HCT116 (cell line): ENCODE results near the gene SEMA7A. TPM values are rescaled to one million over a fixed set of nuclear protein-coding genes. Genes with fewer than 3 reads are reported as not detected.
A peak's percentile ranks its signal among the peaks of the same experiment; 100 is the strongest.

Source experiments
- ATAC-seq: fragments of 200-7000 bp; cut with Tn5 transposase; 2 replicates; pipeline ENCODE4 v1.9.1; 2020; ENCODE audit warnings: mild to moderate bottlenecking, moderate library complexity
- BruUV-seq: library from RNA; stranded (reverse); fragments of 400-500 nt; replicated peaks from 2 replicates; lab custom pipeline; 2021; lab: Mats Ljungman, UMichigan
- CTCF ChIA-PET: fragments of 300-600 bp; sonication (Branson Sonifier 250); formaldehyde crosslinking; loops from one replicate; lab custom pipeline; 2021; ENCODE audit warnings: antibody characterized with exemption; lab: Charles Lee
- POLR2A ChIA-PET: fragments of 300-600, 350-600 bp; sonication (Branson Sonifier 250); formaldehyde crosslinking; loops from one replicate; lab custom pipeline; 2021; ENCODE audit warnings: antibody characterized with exemption; lab: Charles Lee
- RAD21 ChIA-PET, 2 experiments: fragments of 300-600 bp; sonication (Branson Sonifier 250); formaldehyde crosslinking; loops; one replicate each; lab custom pipeline; 2023; ENCODE audit warnings: low total read pairs in 2 of 2; ENCODE audit not compliant: uncharacterized antibody in 2 of 2, unreplicated experiment in 2 of 2, low non-redundant PET in 1 of 2; lab: Charles Lee
- DNase-seq: peaks from one replicate; pipeline ENCODE4 v3.0.0-alpha.2; 2010; ENCODE audit warnings: low read depth, low spot score
- H2AFZ ChIP-seq: fragments of 200-600 bp; shearing (Covaris generic), sonication (generic); 2 replicates; pipeline ENCODE4 v1.6.1; 2017; ENCODE audit warnings: low read depth, mixed run types, mixed read lengths, antibody characterized with exemption, low read length; ENCODE audit not compliant: poor library complexity, severe bottlenecking
- H3K27ac ChIP-seq: 2 replicates; pipeline ENCODE4 v1.5.1; 2012; ENCODE audit warnings: low read depth, low read length
- H3K27me3 ChIP-seq: fragments of 200-600 bp; sonication (generic); 2 replicates; pipeline ENCODE4 v1.6.1; 2016; ENCODE audit warnings: mixed run types, low read length, mixed read lengths; ENCODE audit not compliant: insufficient read depth
- H3K36me3 ChIP-seq, 2 experiments: fragments of 200-500 bp in 1 of 2; fragments of 200-600 bp in 1 of 2; sonication (Bioruptor generic) in 1 of 2; sonication (generic) in 1 of 2; 2 replicates each; pipeline versions ENCODE4 v1.5.1 to v1.6.1; 2014 to 2016; ENCODE audit warnings: low read length in 2 of 2, inconsistent platforms in 1 of 2, mixed read lengths in 1 of 2, mixed run types in 1 of 2; ENCODE audit not compliant: insufficient read depth in 2 of 2, control insufficient read depth in 1 of 2
- H3K4me1 ChIP-seq, 2 experiments: fragments of 200-600 bp in 1 of 2; sonication (generic) in 1 of 2; 2 replicates each; pipeline versions ENCODE4 v1.5.1 to v1.6.1; 2012 to 2017; ENCODE audit warnings: low read length in 2 of 2, inconsistent platforms in 1 of 2, mild to moderate bottlenecking in 1 of 2, mixed read lengths in 1 of 2, mixed run types in 1 of 2, moderate library complexity in 1 of 2; ENCODE audit not compliant: insufficient read depth in 2 of 2, control insufficient read depth in 1 of 2
- H3K4me2 ChIP-seq: fragments of 200-600 bp; sonication (generic); 2 replicates; pipeline ENCODE4 v1.6.1; 2017; ENCODE audit warnings: mixed run types, low read length, mixed read lengths
- H3K4me3 ChIP-seq, 2 experiments: fragments of 200-600 bp in 1 of 2; sonication (generic) in 1 of 2; replicated peaks in 1 of 2; 2 replicates each; pipeline ENCODE4 v1.5.1; 2011 to 2016; ENCODE audit warnings: low read length in 2 of 2, control low read depth in 1 of 2, low read depth in 1 of 2, mild to moderate bottlenecking in 1 of 2, mixed read lengths in 1 of 2, mixed run types in 1 of 2
- H3K79me2 ChIP-seq: fragments of 200-600 bp; sonication (generic); 2 replicates; pipeline ENCODE4 v1.6.1; 2017; ENCODE audit warnings: mild to moderate bottlenecking, mixed run types, low read length, moderate library complexity, mixed read lengths; ENCODE audit not compliant: insufficient read depth
- H3K9ac ChIP-seq: fragments of 200-600 bp; sonication (generic); 2 replicates; pipeline ENCODE4 v1.6.1; 2016; ENCODE audit warnings: low read length, mixed read lengths
- H3K9me2 ChIP-seq: fragments of 200-600 bp; sonication (generic), shearing (Covaris generic); 2 replicates; pipeline ENCODE4 v1.6.1; 2017; ENCODE audit warnings: mixed run types, mild to moderate bottlenecking, moderate library complexity; ENCODE audit not compliant: insufficient read depth
- H3K9me3 ChIP-seq, 2 experiments: fragments of 200-500 bp in 1 of 2; fragments of 200-600 bp in 1 of 2; sonication (Bioruptor generic) in 1 of 2; sonication (generic) in 1 of 2; 2 replicates each; pipeline ENCODE4 v1.6.1; 2014 to 2017; ENCODE audit warnings: low read length in 2 of 2, mixed read lengths in 2 of 2, inconsistent platforms in 1 of 2, low read depth in 1 of 2, mild to moderate bottlenecking in 1 of 2, mixed run types in 1 of 2, moderate library complexity in 1 of 2; ENCODE audit not compliant: control insufficient read depth in 1 of 2, insufficient read depth in 1 of 2
- H4K20me1 ChIP-seq: fragments of 200-600 bp; sonication (generic), shearing (Covaris generic); 2 replicates; pipeline ENCODE4 v1.6.1; 2017; ENCODE audit warnings: mixed run types, mild to moderate bottlenecking, moderate library complexity; ENCODE audit not compliant: insufficient read depth
- CBX3 ChIP-seq: IDR thresholded peaks from 2 replicates; pipeline ENCODE4 v1.6.1; 2012; ENCODE audit warnings: low read depth
- CEBPB ChIP-seq: IDR thresholded peaks from 2 replicates; pipeline ENCODE4 v1.6.1; 2012; ENCODE audit warnings: low read depth
- EZH2 ChIP-seq: fragments of 200-600 bp; sonication (generic); IDR thresholded peaks from 2 replicates; pipeline ENCODE4 v1.6.1; 2017; ENCODE audit warnings: antibody characterized with exemption, mixed run types
- EZH2phosphoT487 ChIP-seq: fragments of 200-600 bp; IDR thresholded peaks from 2 replicates; pipeline ENCODE4 v1.6.1; 2018; ENCODE audit warnings: antibody characterized with exemption, borderline replicate concordance
- FOSL1 ChIP-seq: IDR thresholded peaks from 2 replicates; pipeline ENCODE4 v1.6.1; 2012; ENCODE audit warnings: low read depth
- JUND ChIP-seq: IDR thresholded peaks from 2 replicates; pipeline ENCODE4 v1.6.1; 2012
- POLR2A ChIP-seq: IDR thresholded peaks from 2 replicates; pipeline ENCODE4 v1.7.0; 2011; ENCODE audit warnings: borderline replicate concordance; ENCODE audit not compliant: insufficient read depth, insufficient read length; ENCODE audit errors: extremely low read depth
- POLR2AphosphoS5 ChIP-seq: IDR thresholded peaks from 2 replicates; pipeline ENCODE4 v1.6.1; 2011; ENCODE audit warnings: mild to moderate bottlenecking, low read depth, low read length, moderate library complexity
- RAD21 ChIP-seq: IDR thresholded peaks from 2 replicates; pipeline ENCODE4 v1.6.1; 2012; ENCODE audit warnings: low read depth, mild to moderate bottlenecking
- SIN3A ChIP-seq: IDR thresholded peaks from 2 replicates; pipeline ENCODE4 v1.6.1; 2012; ENCODE audit warnings: low read depth
- SP1 ChIP-seq: IDR thresholded peaks from 2 replicates; pipeline ENCODE4 v1.6.1; 2012; ENCODE audit warnings: low read depth
- TCF7L2 ChIP-seq: IDR thresholded peaks from 2 replicates; pipeline ENCODE4 v1.7.0; 2011; ENCODE audit warnings: borderline replicate concordance, inconsistent platforms; ENCODE audit not compliant: insufficient read depth, insufficient read length; ENCODE audit errors: extremely low read depth
- YY1 ChIP-seq: IDR thresholded peaks from 2 replicates; pipeline ENCODE4 v1.6.1; 2011; ENCODE audit warnings: low read length, low read depth, moderate library complexity, mild to moderate bottlenecking; ENCODE audit not compliant: insufficient replicate concordance; ENCODE audit errors: extremely low read depth
- ZBTB33 ChIP-seq: IDR thresholded peaks from 2 replicates; pipeline ENCODE4 v1.6.1; 2011; ENCODE audit warnings: mild to moderate bottlenecking, low read length, moderate library complexity; ENCODE audit not compliant: insufficient replicate concordance; ENCODE audit errors: extremely low read depth
- ZFX ChIP-seq: fragments of 450-650 bp; IDR thresholded peaks from 2 replicates; pipeline ENCODE4 v1.6.1; 2017
- intact Hi-C: fragments of 100-400 bp; cut with micrococcal nuclease; formaldehyde crosslinking; loops from 2 replicates; pipeline ENCODE4 v1.10.0; 2022
- total RNA-seq: library from RNA; stranded (reverse); gene quantifications from one replicate; pipeline ENCODE4 v1.2.1, GENCODE V29; 2021; ENCODE audit not compliant: unreplicated experiment
- TF ChIP-seq, protein P1 (sequence below): IDR thresholded peaks from 2 replicates; pipeline ENCODE4 v1.6.1; 2012; ENCODE audit warnings: low read depth
- TF ChIP-seq, protein P2 (sequence below): IDR thresholded peaks from 2 replicates; pipeline ENCODE4 v1.6.1; 2012

The SEMA7A gene
- total RNA-seq, 1 experiment from 2014 or later: 13.8 TPM

DNA sequence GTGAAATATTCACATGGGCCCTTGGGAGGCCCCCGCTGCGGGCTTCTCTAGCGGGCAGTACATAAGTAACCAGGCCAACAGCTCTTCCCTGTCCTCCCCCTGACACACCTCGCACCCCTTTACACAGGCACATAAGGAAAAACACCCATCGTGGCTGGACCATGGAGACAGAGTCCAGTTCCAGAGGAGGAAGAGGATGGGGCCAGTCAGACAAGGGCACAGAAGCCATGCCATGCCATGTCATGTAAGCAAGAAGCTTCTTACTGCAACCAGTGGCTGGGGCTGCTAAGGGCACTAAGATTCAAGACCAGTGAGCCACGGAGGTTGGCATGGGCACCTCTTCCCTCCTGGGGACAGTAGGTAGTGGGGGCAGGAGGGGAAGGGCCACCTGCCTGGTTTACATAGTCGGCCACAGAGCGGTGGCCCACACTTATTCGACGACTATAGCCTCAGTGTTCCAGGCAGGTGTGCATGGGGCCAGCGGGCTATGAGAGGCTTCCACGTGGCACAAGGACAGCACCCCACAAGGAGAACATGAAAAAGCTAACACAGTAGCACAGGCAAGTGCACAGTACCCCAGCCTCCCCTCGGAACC, 60.6 kb downstream of the SEMA7A start:
- DNase-seq (no peak), ATAC-seq (peak; percentile 2; the same call in 1 of the 2 replicates)
- Histone ChIP-seq H3K9ac (peak overlapping the region; percentile 39; the same call in 1 of the 2 replicates), H3K27ac (peak overlapping the region; percentile 57; the same call in 1 of the 2 replicates), H3K4me3 (peak overlapping the region in 1 of 2 experiments; percentile 56; a peak in 2 of 4 replicates), H2AFZ (no peak overlapping the region), H3K36me3 (no peaks in the 10 kb centered on the region), H3K9me3 (no peaks in the 10 kb centered on the region), H4K20me1 (no peaks in the 10 kb centered on the region), H3K27me3 (peaks cover 14% of the 10 kb centered on the region), H3K9me2 (no peaks in the 10 kb centered on the region), H3K4me2 (peak overlapping the region; percentile 86), H3K79me2 (no peaks in the 10 kb centered on the region), H3K4me1 (peaks cover 10 to 24% of the 10 kb centered on the region in 2 experiments; a peak in 3 of 4 replicates)
- TF ChIP-seq, protein P1, sequence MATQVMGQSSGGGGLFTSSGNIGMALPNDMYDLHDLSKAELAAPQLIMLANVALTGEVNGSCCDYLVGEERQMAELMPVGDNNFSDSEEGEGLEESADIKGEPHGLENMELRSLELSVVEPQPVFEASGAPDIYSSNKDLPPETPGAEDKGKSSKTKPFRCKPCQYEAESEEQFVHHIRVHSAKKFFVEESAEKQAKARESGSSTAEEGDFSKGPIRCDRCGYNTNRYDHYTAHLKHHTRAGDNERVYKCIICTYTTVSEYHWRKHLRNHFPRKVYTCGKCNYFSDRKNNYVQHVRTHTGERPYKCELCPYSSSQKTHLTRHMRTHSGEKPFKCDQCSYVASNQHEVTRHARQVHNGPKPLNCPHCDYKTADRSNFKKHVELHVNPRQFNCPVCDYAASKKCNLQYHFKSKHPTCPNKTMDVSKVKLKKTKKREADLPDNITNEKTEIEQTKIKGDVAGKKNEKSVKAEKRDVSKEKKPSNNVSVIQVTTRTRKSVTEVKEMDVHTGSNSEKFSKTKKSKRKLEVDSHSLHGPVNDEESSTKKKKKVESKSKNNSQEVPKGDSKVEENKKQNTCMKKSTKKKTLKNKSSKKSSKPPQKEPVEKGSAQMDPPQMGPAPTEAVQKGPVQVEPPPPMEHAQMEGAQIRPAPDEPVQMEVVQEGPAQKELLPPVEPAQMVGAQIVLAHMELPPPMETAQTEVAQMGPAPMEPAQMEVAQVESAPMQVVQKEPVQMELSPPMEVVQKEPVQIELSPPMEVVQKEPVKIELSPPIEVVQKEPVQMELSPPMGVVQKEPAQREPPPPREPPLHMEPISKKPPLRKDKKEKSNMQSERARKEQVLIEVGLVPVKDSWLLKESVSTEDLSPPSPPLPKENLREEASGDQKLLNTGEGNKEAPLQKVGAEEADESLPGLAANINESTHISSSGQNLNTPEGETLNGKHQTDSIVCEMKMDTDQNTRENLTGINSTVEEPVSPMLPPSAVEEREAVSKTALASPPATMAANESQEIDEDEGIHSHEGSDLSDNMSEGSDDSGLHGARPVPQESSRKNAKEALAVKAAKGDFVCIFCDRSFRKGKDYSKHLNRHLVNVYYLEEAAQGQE: no peak
- no peak for TF ChIP-seq ZBTB33
- no peak for TF ChIP-seq FOSL1
- no peak for TF ChIP-seq POLR2A
- no peak for TF ChIP-seq SP1
- TF ChIP-seq EZH2phosphoT487: no peak
- TF ChIP-seq, protein P2, sequence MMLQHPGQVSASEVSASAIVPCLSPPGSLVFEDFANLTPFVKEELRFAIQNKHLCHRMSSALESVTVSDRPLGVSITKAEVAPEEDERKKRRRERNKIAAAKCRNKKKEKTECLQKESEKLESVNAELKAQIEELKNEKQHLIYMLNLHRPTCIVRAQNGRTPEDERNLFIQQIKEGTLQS: no peak
- no peak for TF ChIP-seq TCF7L2
- TF ChIP-seq EZH2: no peak
- no peak for TF ChIP-seq ZFX
- TF ChIP-seq YY1: no peak
- no peak for TF ChIP-seq CBX3
- TF ChIP-seq RAD21: no peak
- TF ChIP-seq JUND: no peak
- TF ChIP-seq POLR2AphosphoS5: no peak
- no peak for TF ChIP-seq CEBPB
- no peak for TF ChIP-seq SIN3A
- ChIA-PET POLR2A (no interaction called here), CTCF (interaction anchor here (1.2 to 3.7 kb wide), 4 partner anchors 110 to 398 kb away, joined by 3 to 26 read pairs (median 10); no protein-coding TSS in a partner anchor), RAD21 (no interaction called here)
- intact Hi-C loops: loop anchor here (1.0 to 10.0 kb wide), 2 partner anchors 248 to 612 kb away; no protein-coding TSS in a partner anchor
- BruUV-seq: no TSS peak
